Measurements from ENCODE around the gene SLC2A6.
"Not testable (repeated sequence)": the region's sequence is repeated elsewhere in the genome, so short reads cannot be mapped to it uniquely, and the experiment has no call there.

GRCh38 chr9:133451865-133452264, 27.0 kb downstream of the SLC2A6 start:
- not testable (repeated sequence) for TF ChIP-seq CTCF (IDR thresholded peaks at IDR 0.05; ENCODE audit: insufficient read depth, low read length); POLR2AphosphoS5 (IDR thresholded peaks at IDR 0.05; ENCODE audit: low read depth); GABPA (IDR thresholded peaks at IDR 0.05; ENCODE audit: low read depth); SPI1 (IDR thresholded peaks at IDR 0.05; ENCODE audit: borderline replicate concordance, low read depth); REST (IDR thresholded peaks at IDR 0.05; ENCODE audit: insufficient replicate concordance, low read depth)

All from HL-60 (cell line).